ENCODE results near the gene RRAS.
A peak's percentile ranks its signal among the peaks of the same experiment; 100 is the strongest.

Gene RRAS

DNA sequence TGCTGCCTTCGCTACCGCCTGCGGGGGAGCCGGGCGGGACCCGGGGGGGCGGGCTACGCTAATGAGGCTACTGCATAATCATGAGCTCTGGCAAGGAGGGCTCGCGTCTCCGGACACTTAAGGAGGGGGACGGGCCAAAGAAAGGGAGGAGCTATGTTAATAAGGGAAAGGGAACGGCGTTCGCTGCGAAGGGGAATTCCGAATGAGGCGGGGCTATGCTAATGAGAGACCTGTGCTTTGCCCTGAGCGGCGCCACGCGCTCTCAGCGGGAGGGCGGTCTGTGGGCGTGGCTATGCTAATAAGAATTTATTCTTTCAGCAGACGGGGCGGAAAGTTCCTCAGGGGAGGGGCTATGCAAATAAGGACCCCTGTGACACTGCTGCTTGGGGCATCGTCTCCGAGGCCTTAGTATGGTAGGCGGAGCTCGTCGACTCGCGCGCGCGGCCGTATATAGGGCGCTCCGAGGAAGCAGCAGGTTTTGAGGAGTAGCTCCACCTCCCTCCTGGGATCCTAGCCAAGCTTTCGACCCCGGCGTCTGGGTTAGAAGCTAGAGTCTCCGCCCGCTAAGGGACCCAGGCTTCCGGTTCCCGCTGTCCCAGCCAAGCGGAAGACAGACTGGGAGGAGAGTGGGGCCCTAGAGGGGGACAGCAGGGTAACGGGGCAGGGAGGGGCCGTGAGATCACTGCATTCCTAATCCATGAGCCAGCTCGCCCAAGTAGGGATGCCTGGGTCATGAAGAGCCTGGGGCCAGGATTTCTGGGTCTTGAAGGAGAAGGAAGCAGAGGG, at the start of gene RRAS:
RRAS (minus strand) TSS at position 31 of the 786 bp plus-strand sequence. CDS start 45 bp downstream, outside the sequence.
- Histone ChIP-seq H3K4me3 (peak within 1 kb of the TSS; percentile 67 to 99 (median 90)), H3K27ac (peak within 1 kb of the TSS; percentile 92 to 99 (median 97)), H3K4me1 (peaks cover 55 to 80% (median 79%) of the 10 kb centered on the region in 10 experiments), H3K36me3 (peaks cover 8 to 25% (median 13%) of the 10 kb centered on the region in 11 experiments), H3K9ac (peak within 1 kb of the TSS; percentile 92 to 100 (median 99)), H3K9me3 (replicated peaks in 1 of 11) (no peaks in the 10 kb centered on the region), H3K4me2 (peak within 1 kb of the TSS; percentile 97 to 100 (median 99)), H4K20me1 (peaks cover 6 to 20% (median 11%) of the 10 kb centered on the region in 11 experiments; a peak in 18 of 22 replicates), H3K27me3 (no peaks in the 10 kb centered on the region)
- TF ChIP-seq Cebpa-rat (IDR thresholded peaks at IDR 0.05): no peak

DNA sequence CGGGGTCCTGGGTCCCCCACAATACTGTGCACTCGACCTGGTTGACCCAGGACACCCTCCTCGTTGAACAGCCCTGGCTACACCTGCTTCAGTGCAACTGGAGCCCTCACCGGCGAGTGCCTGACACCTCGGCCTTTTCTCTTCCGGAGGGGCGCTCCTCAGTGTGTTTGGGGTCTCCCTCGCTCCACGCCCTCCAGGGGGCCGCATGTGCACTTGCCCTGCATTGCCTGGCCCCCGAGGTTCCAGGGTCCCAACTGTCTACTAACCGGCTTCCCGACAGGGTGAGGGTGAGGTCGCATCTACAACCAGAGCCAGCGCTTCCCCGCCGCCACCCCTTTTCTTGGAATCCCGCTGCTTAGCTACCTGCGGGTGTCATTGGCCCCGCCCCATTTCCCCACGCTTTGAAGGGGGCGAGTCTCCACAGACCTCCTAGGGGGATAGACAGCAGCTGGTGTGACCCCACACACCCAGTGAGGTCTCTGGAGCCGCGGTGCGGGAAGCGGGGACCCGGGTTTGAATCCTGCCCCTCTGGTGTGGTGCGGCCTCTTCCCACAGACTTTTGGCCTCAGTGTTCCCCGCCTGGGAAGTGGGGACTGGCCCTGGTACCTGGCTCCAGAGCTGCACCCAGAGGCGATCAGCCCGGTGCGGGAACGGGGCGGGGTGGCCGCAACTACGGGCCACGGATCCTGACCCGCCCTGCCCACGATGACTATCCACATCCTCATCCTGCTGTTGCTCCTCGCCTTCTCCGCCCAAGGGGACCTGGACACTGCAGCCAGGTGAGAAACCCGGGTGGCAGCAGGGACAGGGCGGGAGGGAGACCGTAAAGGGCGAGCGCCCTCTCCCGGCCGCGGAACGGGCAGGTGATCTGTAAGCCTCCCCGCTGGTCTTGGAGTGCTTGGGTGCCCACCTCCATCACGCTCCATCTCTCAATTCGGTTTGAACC, 49.5 kb upstream of the RRAS start, which contains the start of gene ADM5:
ADM5 (plus strand) TSS at position 462 of the 946 bp plus-strand sequence; CDS start at position 706, 244 bp downstream.
- peak within 1 kb of the TSS in 6 of 11 experiments; percentile 33 to 77 (median 59); a peak in 9 of 22 replicates for H3K27ac ChIP-seq
- H3K9ac ChIP-seq: peak within 1 kb of the TSS in 9 of 11 experiments; percentile 10 to 66 (median 42); a peak in 13 of 22 replicates
- peaks cover 37 to 75% (median 56%) of the 10 kb centered on the region in 10 experiments for H3K4me1 ChIP-seq
- peaks cover 21 to 35% (median 30%) of the 10 kb centered on the region in 11 experiments for H3K27me3 ChIP-seq
- peak within 1 kb of the TSS in 8 of 10 experiments; percentile 27 to 65 (median 46); a peak in 11 of 20 replicates for H3K4me3 ChIP-seq
- H3K4me2 ChIP-seq: peak within 1 kb of the TSS; percentile 68 to 95 (median 89)
- TF ChIP-seq Cebpa-rat (IDR thresholded peaks at IDR 0.05): no peak
- peaks cover 0 to 62% (median 54%) of the 10 kb centered on the region in 11 experiments; a peak in 19 of 22 replicates for H4K20me1 ChIP-seq
- no peaks in the 10 kb centered on the region for H3K9me3 ChIP-seq (replicated peaks in 1 of 11)
- H3K36me3 ChIP-seq: peaks cover 18 to 57% (median 49%) of the 10 kb centered on the region in 11 experiments

- H4K20me1 ChIP-seq: peaks cover 0 to 69% (median 62%) of the 10 kb centered on the region in 11 experiments; a peak in 21 of 22 replicates
- H3K4me2 ChIP-seq: peak overlapping the region; percentile 64 to 95 (median 89); a peak in 20 of 22 replicates
- peaks cover 25 to 65% (median 57%) of the 10 kb centered on the region in 11 experiments for H3K36me3 ChIP-seq
- peaks cover 37 to 82% (median 56%) of the 10 kb centered on the region in 10 experiments for H3K4me1 ChIP-seq
- H3K9ac ChIP-seq: peak overlapping the region in 6 of 11 experiments; percentile 29 to 66 (median 48); a peak in 10 of 22 replicates
- peaks cover 21 to 35% (median 30%) of the 10 kb centered on the region in 11 experiments for H3K27me3 ChIP-seq
- no peaks in the 10 kb centered on the region for H3K9me3 ChIP-seq (replicated peaks in 1 of 11)
- H3K27ac ChIP-seq: peak overlapping the region in 6 of 11 experiments; percentile 33 to 77 (median 59); a peak in 9 of 22 replicates
- no peak for TF ChIP-seq Cebpa-rat (IDR thresholded peaks at IDR 0.05)
- H3K4me3 ChIP-seq: peak overlapping the region in 4 of 10 experiments; percentile 45 to 65 (median 52); a peak in 8 of 20 replicates
Measured at GRCh38 chr19:49688531-49689132, 48.7 kb upstream of the RRAS start.

GRCh38 chr19:49687566-49688316, 47.8 kb upstream of the RRAS start:
- Histone ChIP-seq H3K9ac (peak overlapping the region in 10 of 11 experiments; percentile 29 to 66 (median 48); a peak in 16 of 22 replicates), H3K27me3 (peaks cover 21 to 35% (median 30%) of the 10 kb centered on the region in 11 experiments), H3K4me3 (peak overlapping the region in 6 of 10 experiments; percentile 31 to 65 (median 48); a peak in 11 of 20 replicates), H4K20me1 (peaks cover 0 to 78% (median 71%) of the 10 kb centered on the region in 11 experiments; a peak in 21 of 22 replicates), H3K9me3 (replicated peaks in 1 of 11) (no peaks in the 10 kb centered on the region), H3K4me1 (peaks cover 37 to 82% (median 56%) of the 10 kb centered on the region in 10 experiments), H3K27ac (peak overlapping the region in 7 of 11 experiments; percentile 44 to 77 (median 55); a peak in 13 of 22 replicates), H3K4me2 (peak overlapping the region; percentile 64 to 95 (median 89)), H3K36me3 (peaks cover 33 to 74% (median 66%) of the 10 kb centered on the region in 11 experiments)
- TF ChIP-seq Cebpa-rat (IDR thresholded peaks at IDR 0.05): no peak

- peak overlapping the region in 6 of 11 experiments; percentile 44 to 77 (median 59); a peak in 12 of 22 replicates for H3K27ac ChIP-seq
- peak overlapping the region; percentile 64 to 95 (median 89) for H3K4me2 ChIP-seq
- peaks cover 37 to 81% (median 55%) of the 10 kb centered on the region in 10 experiments for H3K4me1 ChIP-seq
- H3K27me3 ChIP-seq: peaks cover 21 to 35% (median 30%) of the 10 kb centered on the region in 11 experiments
- H3K36me3 ChIP-seq: peaks cover 39 to 80% (median 72%) of the 10 kb centered on the region in 11 experiments
- TF ChIP-seq Cebpa-rat (IDR thresholded peaks at IDR 0.05): no peak
- H3K4me3 ChIP-seq: peak overlapping the region in 2 of 10 experiments; percentile 45 to 65; a peak in 4 of 20 replicates
- H4K20me1 ChIP-seq: peaks cover 0 to 84% (median 77%) of the 10 kb centered on the region in 11 experiments; a peak in 21 of 22 replicates
- H3K9ac ChIP-seq: peak overlapping the region in 8 of 11 experiments; percentile 38 to 66 (median 52); a peak in 13 of 22 replicates
- H3K9me3 ChIP-seq (replicated peaks in 1 of 11): no peaks in the 10 kb centered on the region
Measured at GRCh38 chr19:49687150-49687549, 47.2 kb upstream of the RRAS start.

DNA sequence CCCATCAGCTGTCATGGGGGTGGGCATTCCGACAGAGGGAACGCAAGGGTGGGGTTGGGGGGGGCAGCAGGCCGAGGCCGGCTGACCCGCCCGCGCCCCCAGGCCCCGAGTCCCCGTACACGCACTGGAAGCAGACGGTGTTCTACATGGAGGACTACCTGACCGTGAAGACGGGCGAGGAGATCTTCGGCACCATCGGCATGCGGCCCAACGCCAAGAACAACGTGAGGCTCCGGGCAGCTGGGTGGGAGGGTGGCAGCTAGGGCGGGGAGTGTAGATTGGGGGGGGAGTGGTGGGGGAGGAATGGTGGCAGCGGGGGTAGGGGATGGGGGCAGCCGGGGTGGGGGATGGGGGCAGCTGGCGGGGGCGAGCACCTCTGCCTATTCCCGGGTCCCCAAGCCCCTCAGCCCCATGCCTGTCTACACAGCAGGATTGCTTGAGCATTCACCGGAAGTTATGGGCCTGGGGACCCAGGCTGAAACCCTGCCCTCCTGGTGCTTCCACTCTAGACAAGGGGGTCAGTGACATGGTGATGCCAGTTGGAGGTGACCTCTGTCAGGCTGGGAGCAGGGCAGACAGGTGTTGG, 46.7 kb upstream of the RRAS start:
- H3K27me3 ChIP-seq: peaks cover 20 to 33% (median 28%) of the 10 kb centered on the region in 11 experiments
- TF ChIP-seq Cebpa-rat (IDR thresholded peaks at IDR 0.05): no peak
- peaks cover 0 to 90% (median 82%) of the 10 kb centered on the region in 11 experiments; a peak in 21 of 22 replicates for H4K20me1 ChIP-seq
- H3K9ac ChIP-seq: peak overlapping the region in 6 of 11 experiments; percentile 42 to 66 (median 54); a peak in 11 of 22 replicates
- peaks cover 36 to 83% (median 56%) of the 10 kb centered on the region in 10 experiments for H3K4me1 ChIP-seq
- peak overlapping the region in 10 of 11 experiments; percentile 64 to 95 (median 84); a peak in 19 of 22 replicates for H3K4me2 ChIP-seq
- peak overlapping the region in 2 of 10 experiments; percentile 27 to 65; a peak in 2 of 20 replicates for H3K4me3 ChIP-seq
- no peaks in the 10 kb centered on the region for H3K9me3 ChIP-seq (replicated peaks in 1 of 11)
- peaks cover 45 to 85% (median 78%) of the 10 kb centered on the region in 11 experiments for H3K36me3 ChIP-seq
- H3K27ac ChIP-seq: peak overlapping the region in 5 of 11 experiments; percentile 51 to 77 (median 63); a peak in 11 of 22 replicates
